HG02571 (cell line): ENCODE measurements around the gene CRIP3.

Experiments used
- ATAC-seq: cut with Tn5 transposase; IDR thresholded peaks from one replicate; pipeline ENCODE4 v1.9.1; 2021; ENCODE audit warnings: mild to moderate bottlenecking, moderate library complexity; ENCODE audit not compliant: unreplicated experiment

Gene CRIP3

DNA sequence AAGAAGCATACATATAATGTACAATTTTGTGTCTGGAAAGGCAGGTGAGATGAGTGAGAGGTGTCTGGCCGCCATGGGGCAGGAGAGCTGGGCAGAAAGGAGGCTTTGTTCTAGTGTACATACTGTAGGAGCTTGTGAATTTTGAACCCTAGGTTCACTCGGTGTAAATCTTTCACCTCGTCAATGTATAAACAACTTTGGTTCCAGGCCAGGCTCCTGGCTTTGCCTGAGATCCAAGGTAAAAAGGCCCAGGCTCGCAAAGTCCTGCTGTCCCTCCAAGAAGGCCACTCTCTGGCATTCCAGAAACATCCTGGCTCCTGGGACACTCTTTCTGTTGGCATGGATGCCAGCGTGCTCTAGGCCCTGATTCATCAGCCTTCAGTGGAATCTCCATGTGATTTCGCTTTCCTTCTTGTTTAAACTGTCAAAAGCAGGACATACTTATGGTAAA is 17.7 kb downstream of the CRIP3 start:
- ATAC-seq = no peak

- no peak for ATAC-seq
Observed at GRCh38 chr6:43290339-43290904, 18.2 kb downstream of the CRIP3 start.

DNA sequence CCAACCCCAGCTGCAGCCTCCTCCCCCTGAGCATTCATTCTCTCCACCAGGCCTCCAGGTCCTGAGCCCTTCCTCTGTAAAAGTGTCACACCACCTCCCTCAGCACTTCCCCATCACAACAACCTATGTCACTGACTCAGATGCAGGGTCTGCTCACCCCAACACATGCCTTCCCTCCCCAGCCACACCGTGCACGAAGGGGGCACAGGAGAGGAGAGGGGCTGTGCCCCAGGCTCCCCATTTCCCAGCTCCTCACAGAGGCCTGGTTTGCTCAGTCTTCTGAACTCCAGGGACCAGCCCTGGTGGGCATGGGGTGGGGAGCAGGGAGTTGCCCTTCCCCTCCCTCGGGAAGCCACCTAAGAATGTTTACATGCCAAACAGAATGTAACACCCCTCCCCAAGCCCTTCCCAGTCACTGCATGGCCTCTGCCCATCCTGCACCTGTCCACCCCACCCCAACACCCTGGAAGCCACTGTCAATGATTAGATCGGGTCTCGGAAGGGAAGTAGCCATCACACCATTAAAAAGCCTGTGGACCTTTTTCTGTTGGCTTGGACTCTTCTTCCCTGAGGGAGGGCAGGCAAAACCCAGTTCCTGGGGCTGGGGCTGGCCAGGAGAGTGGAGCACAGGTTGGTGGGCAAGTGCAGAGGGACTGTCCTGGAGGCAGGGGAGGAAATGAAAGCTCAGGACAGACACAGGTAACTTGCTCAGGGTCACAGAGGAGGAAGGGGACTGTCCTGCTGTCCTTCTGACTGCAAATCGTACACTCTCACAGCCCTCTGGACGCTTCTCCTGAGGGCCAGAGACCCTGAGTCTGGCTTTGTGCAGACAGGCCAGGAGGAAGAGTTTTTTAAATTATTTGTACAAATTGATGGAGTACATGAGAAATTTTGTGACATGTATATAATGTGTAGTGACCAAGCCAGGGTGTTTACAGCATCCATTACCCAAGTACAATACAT is 20.6 kb downstream of the CRIP3 start:
- ATAC-seq = no peak

- no peak for ATAC-seq
Observed at GRCh38 chr6:43286980-43287716, 21.5 kb downstream of the CRIP3 start.

DNA sequence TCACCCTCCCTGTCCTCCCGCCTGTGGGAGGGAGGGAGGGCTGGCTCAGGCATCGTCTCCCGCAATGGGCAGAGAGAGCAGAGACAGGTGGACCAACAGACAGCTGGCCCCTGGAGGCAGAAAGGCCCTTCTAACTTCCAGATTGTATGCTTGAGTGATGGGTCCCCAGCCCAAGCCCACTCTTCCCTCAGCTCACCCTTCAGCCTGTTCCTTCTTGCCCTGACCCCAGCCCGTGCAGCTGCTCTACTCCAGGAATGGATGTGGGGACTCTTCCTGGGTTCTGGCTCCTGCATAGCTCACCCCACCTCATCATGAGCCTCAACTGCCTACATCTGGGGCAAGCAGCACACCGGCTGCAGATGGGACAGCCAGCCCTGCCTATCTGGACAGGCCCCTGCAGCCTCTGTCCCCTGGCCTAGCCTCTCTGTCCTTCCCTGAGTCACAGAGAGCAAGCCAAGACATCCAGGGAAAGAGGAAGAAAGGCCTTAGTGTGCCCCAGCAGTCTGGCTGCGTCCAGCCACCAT is 22.1 kb downstream of the CRIP3 start:
- ATAC-seq = no peak

- no peak for ATAC-seq
Observed at GRCh38 chr6:43285832-43286231, 22.8 kb downstream of the CRIP3 start.

DNA sequence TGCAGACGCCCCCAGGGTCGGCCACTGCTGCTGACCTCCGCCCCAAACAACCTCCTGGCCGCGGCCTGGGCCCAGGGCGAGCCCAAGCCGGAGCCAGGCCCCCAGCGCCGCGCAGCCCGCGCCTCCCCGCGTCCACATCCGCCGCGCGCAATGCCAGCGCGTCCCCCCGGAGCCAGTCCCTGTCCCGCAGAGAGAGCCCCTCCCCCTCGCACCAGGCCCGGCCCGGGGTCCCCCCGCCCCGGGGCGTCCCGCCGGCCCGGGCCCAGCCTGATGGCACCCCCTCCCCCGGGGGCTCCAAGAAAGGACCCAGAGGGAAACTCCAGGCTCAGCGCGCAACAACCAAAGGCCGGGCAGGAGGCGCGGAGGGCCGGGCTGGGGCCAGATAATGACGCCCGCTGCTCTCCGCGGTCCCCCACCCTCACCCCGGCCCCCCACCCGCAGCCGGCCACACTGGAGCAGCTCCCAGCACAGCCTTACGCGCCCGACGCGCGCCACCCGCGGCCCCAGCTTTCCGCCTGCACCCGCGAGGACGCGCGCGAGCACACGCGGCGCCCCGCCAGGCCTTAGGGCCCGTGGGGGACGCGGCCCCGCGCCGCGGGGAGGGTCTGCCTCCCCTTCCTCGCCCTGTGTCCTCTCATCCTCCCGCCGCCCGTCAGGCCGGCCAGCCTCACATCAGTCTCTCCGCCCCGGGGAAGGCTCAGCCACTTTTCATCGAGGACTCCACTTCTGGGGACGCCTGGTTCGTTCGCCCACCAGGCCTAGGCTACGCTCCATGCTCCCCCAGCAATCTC is 23.4 kb downstream of the CRIP3 start:
- ATAC-seq = no peak

- no peak for ATAC-seq
Observed at GRCh38 chr6:43283905-43284304, 24.7 kb downstream of the CRIP3 start.

DNA sequence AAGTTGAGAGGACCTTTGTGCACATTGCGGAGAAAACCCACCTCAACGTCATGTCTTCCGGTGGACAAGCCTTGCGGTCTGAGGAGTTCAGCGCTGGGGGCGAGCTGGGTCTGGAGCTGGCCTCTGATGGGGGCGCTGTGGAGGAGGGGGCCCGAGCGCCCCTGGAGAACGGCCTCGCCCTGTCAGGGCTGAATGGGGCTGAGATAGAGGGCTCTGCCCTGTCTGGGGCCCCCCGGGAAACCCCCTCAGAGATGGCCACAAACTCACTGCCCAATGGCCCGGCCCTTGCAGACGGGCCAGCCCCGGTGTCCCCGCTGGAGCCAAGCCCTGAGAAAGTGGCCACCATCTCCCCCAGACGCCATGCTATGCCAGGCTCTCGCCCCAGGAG is 25.1 kb downstream of the CRIP3 start:
- ATAC-seq = no peak

DNA sequence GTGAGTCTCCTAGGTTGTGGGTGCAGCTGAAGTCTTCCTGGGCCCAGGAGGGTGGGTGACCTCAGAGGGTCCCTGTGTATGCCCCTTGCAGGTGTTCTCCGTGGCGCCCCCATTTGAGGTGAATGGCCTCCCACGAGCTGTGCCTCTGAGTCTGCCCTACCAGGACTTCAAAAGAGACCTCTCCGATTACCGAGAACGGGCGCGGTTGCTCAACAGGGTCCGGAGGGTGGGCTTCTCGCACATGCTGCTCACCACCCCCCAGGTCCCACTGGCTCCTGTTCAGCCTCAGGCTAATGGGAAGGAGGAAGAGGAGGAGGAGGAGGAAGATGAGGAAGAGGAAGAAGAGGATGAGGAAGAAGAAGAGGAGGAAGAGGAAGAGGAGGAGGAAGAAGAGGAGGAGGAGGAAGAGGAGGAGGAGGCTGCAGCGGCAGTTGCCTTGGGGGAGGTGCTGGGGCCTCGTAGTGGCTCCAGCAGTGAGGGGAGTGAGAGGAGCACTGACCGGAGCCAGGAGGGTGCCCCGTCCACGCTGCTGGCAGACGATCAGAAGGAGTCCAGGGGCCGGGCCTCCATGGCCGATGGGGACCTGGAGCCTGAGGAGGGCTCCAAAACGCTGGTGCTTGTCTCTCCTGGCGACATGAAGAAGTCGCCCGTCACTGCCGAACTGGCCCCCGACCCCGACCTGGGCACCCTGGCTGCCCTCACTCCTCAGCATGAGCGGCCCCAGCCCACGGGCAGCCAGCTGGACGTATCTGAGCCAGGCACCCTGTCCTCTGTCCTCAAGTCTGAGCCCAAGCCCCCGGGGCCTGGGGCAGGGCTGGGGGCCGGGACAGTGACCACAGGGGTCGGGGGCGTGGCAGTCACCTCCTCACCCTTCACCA is 25.8 kb downstream of the CRIP3 start:
- no peak for ATAC-seq

DNA sequence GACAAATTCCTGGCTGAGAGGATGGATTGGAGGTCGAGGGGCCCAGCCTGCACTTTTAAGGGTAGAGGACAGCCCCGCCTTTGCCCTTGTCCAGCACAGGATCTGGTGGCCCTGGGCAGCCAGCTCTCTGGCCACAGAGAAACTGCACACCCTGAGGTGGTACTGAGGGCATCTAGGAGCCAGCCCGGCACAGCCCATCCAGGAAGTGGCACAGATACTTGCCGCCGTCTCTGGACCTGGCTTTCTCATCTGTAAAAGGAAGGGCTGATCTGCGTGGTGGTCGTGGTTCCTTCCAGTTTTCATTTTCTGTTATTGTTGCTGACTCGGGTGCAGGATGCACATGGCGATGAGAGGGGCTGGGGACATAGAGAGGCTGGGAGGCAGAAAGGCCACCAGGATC is 26.6 kb downstream of the CRIP3 start:
- no peak for ATAC-seq

DNA sequence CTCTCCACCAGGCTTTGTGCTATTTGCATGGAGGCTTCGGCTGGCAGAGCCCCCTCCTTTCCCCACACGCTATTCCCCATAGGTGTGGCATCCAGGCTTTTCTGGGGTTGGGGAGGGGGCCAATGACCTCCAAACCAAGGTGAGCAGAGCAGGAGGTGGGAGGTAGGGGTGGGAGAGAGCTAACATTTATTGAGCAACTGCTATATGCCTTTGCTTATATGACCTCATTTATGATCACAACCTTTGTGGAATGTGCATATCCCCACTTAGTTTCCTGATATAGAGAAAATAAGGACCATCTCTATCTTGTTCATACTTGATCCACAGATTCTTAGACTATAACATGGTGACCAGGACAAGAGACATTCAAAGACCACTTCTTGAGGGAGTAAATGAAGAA is 28.4 kb downstream of the CRIP3 start:
- no peak for ATAC-seq

GRCh38 chr6:43278524-43279078 is 30.0 kb downstream of the CRIP3 start:
- ATAC-seq = no peak

GRCh38 chr6:43277643-43278523 is 30.7 kb downstream of the CRIP3 start:
- ATAC-seq = no peak

- ATAC-seq = no peak
Observed at GRCh38 chr6:43277306-43277642, 31.4 kb downstream of the CRIP3 start.

DNA sequence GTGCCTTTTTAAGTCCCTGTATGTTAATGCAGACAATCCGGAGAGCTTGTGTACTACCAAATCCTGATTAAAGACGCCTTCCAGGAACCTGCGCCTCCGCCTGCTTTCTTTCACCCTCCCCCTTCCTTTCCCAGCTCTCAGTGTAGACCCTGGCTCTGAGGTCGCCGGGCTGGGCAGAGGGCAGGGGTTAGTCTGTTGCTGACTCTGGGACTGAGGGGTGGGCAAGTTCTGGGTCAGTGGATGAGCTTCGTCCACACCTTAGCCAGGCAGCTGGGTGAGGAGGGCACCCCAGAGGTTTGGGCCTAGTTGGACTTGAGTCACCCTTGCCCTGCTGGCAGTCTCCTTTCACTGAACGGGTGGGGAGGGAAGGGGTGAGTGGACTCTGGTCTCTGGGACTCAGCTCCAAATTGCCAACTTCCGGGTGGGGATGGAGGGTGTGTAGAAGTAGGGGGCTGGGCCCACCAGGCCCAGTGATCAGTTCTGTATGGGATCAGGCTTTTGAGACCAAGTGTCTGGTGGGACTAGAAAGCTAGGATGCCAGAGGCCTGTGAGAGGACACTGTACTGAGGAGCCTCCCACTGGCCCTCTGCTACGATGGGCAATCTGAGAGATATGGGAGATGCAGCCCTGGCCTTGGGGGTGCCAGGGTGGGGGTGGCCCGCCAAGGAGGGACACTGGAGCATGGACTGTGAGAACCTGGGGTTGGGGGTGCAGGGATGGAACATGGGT is 31.9 kb downstream of the CRIP3 start:
- ATAC-seq = no peak

GRCh38 chr6:43275801-43276576 is 32.6 kb downstream of the CRIP3 start:
- ATAC-seq = no peak
